Type B pancreatic cell (in vitro differentiated cells): ENCODE results near the gene LZTS3. TPM values are rescaled to one million over a fixed set of nuclear protein-coding genes. Genes with fewer than 3 reads are reported as not detected.

Experiments
- DNase-seq: peaks from one replicate; pipeline ENCODE4 v3.0.0; 2021; ENCODE audit warnings: mixed read lengths; ENCODE audit not compliant: unreplicated experiment; ENCODE audit errors: extremely low spot score
- H3K27ac Mint-ChIP-seq: 2 replicates; pipeline ENCODE4 v1.8.0; 2021; ENCODE audit warnings: mild to moderate bottlenecking, mixed read lengths
- H3K27me3 Mint-ChIP-seq: 2 replicates; pipeline ENCODE4 v1.8.0; 2021; ENCODE audit warnings: mixed read lengths
- H3K36me3 Mint-ChIP-seq: 2 replicates; pipeline ENCODE4 v1.8.0; 2021; ENCODE audit warnings: mixed read lengths
- H3K4me1 Mint-ChIP-seq: one replicate; pipeline ENCODE4 v1.8.0; 2021; ENCODE audit warnings: mixed read lengths; ENCODE audit not compliant: unreplicated experiment
- H3K4me3 Mint-ChIP-seq: 2 replicates; pipeline ENCODE4 v1.8.0; 2021; ENCODE audit warnings: mild to moderate bottlenecking, mixed read lengths
- H3K9me3 Mint-ChIP-seq: 2 replicates; pipeline ENCODE4 v1.8.0; 2021; ENCODE audit warnings: mixed read lengths
- total RNA-seq: library from RNA; stranded (reverse); gene quantifications from 2 replicates; pipeline ENCODE4 v1.2.1, GENCODE V29; 2021; ENCODE audit warnings: low replicate concordance
- TF ChIP-seq, protein P1 (sequence below): fragments of 200-600 bp; sonication (generic); conservative IDR thresholded peaks from 2 replicates; pipeline ENCODE4 v1.5.0; 2021; ENCODE audit warnings: antibody characterized with exemption, mild to moderate bottlenecking

Gene LZTS3
- total RNA-seq, 1 donor from 2014 or later: 17.3 TPM

DNA sequence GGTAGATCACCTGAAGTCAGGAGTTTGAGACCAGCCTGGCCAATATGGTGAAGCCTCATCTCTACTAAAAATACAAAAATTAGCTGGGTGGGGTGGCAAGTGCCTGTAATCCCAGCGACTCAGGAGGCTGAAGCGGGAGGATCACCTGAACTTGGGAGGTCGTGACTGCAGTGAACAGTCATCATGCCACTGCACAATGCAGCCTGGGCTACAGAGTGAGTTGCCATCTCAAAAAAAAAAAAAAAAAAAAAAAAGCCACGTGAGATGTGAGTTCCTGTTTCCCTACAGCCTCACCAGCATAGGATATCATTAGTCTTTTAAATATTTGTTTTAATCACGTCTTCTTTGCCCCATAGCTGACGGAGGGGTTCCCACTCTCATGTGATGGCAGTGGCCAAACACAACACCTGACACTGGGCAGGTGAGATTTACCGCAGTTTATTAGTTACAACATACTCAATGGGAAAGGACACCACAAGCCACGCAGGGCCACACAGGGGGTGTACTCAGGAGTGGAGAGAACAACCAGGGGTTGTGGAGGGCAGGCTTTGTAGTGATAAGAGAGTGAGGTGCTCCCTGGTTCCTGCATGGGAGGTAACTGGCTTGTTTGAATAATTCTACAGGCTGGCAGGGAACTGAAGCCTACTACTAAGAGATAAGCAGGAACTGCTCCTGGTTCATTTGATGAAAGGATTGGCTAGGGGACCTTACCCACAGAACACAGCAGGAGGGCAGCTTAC, 4.6 kb upstream of the LZTS3 start:
- Mint-ChIP-seq H3K4me3 (no peak overlapping the region), H3K4me1 (peaks cover 21% of the 10 kb centered on the region), H3K27me3 (no peaks in the 10 kb centered on the region), H3K27ac (peak overlapping the region; percentile 52), H3K36me3 (peaks cover 3% of the 10 kb centered on the region), H3K9me3 (no peaks in the 10 kb centered on the region)
- no peak for DNase-seq
- TF ChIP-seq, protein P1, sequence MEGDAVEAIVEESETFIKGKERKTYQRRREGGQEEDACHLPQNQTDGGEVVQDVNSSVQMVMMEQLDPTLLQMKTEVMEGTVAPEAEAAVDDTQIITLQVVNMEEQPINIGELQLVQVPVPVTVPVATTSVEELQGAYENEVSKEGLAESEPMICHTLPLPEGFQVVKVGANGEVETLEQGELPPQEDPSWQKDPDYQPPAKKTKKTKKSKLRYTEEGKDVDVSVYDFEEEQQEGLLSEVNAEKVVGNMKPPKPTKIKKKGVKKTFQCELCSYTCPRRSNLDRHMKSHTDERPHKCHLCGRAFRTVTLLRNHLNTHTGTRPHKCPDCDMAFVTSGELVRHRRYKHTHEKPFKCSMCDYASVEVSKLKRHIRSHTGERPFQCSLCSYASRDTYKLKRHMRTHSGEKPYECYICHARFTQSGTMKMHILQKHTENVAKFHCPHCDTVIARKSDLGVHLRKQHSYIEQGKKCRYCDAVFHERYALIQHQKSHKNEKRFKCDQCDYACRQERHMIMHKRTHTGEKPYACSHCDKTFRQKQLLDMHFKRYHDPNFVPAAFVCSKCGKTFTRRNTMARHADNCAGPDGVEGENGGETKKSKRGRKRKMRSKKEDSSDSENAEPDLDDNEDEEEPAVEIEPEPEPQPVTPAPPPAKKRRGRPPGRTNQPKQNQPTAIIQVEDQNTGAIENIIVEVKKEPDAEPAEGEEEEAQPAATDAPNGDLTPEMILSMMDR: no peak

- Mint-ChIP-seq H3K4me3 (peak overlapping the region; percentile 95), H3K27me3 (peaks cover 3% of the 10 kb centered on the region), H3K4me1 (peaks cover 25% of the 10 kb centered on the region), H3K9me3 (no peaks in the 10 kb centered on the region), H3K27ac (peak overlapping the region; percentile 79), H3K36me3 (no peaks in the 10 kb centered on the region)
- TF ChIP-seq, protein P1: no peak
- DNase-seq: no peak
Measured at GRCh38 chr20:3175270-3175669, 1.9 kb upstream of the LZTS3 start.

DNA sequence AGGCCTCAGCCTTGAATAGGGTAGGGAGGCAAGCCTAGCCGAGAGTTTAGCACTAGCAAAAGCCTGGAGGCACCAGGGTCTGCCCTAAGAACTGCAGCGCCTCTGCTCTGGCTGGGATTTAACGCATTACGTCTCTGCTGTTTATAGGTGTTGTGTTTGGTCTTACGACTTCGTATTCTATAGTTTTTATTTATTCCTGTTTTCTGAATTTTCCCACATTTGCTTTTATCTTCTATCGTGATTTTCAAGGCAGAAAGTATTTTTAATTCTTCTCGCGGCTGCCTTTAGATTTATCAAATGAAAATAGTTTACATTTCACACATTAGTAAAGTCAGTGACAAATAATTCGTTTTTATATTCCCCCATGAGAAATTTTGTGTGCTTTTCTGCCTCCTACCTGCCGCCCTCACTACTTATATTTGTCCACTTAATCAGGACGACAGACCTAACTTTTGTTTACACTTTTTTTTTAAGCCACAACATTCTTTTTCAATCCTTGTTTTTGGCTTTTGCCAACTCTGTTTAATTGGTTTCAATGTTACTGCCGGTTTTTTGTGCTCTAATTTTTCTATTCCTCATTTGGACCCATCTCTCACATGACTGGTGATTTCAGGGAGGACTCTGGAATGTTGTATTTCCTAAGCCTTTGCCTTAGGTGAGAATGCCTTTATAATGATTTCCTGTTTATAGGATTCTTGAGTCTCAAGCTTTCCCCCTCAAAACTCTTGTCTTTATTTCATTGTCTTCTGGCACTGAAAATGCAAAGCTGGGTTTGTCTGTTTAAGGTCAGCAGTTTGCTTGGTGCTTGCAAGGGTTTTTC, 1.3 kb upstream of the LZTS3 start:
- Mint-ChIP-seq H3K4me1 (peaks cover 22% of the 10 kb centered on the region), H3K9me3 (no peaks in the 10 kb centered on the region), H3K36me3 (no peaks in the 10 kb centered on the region), H3K27ac (peak overlapping the region; percentile 79), H3K27me3 (peaks cover 3% of the 10 kb centered on the region), H3K4me3 (peak overlapping the region; percentile 95)
- TF ChIP-seq, protein P1: no peak
- DNase-seq: no peak

- peak; percentile 97 for DNase-seq
- H3K4me3 Mint-ChIP-seq: peak overlapping the region; percentile 95
- H3K4me1 Mint-ChIP-seq: peaks cover 24% of the 10 kb centered on the region
- peaks cover 9% of the 10 kb centered on the region for H3K27me3 Mint-ChIP-seq
- no peaks in the 10 kb centered on the region for H3K36me3 Mint-ChIP-seq
- TF ChIP-seq, protein P1: peak; percentile 63
- peak overlapping the region; percentile 79 for H3K27ac Mint-ChIP-seq
- no peaks in the 10 kb centered on the region for H3K9me3 Mint-ChIP-seq
Measured at GRCh38 chr20:3173610-3174441, 477 bp upstream of the LZTS3 start.

GRCh38 chr20:3172126-3172932, 1.0 kb downstream of the LZTS3 start:
- Mint-ChIP-seq H3K27me3 (peaks cover 14% of the 10 kb centered on the region), H3K27ac (peak overlapping the region; percentile 78), H3K36me3 (no peaks in the 10 kb centered on the region), H3K4me3 (peak overlapping the region; percentile 89), H3K9me3 (no peaks in the 10 kb centered on the region), H3K4me1 (peaks cover 29% of the 10 kb centered on the region)
- TF ChIP-seq, protein P1: no peak
- DNase-seq: no peak
